Measurements from ENCODE around the gene HSPA8. TPM values are rescaled to one million over a fixed set of nuclear protein-coding genes. Genes with fewer than 3 reads are reported as not detected.

The HSPA8 gene
- total RNA-seq, 2 donors from 2014 or later = 2,110 to 2,554 TPM

Other genes with a start within 250 kb of the HSPA8 start
- gene CRTAM, start 223.6 kb downstream of the HSPA8 start, total RNA-seq = 1 to 10 TPM in 1 of 2 donors, under 1 TPM in 1; 0.98 to 2.9 TPM
- under 1 TPM; 0.55 to 0.59 TPM for gene JHY, start 179.4 kb downstream of the HSPA8 start, total RNA-seq
- not detected for gene BSX, start 80.3 kb downstream of the HSPA8 start, total RNA-seq
- not detected for gene CLMP, start 133.1 kb upstream of the HSPA8 start, total RNA-seq